Suprapubic skin (tissue), 4 donors: ENCODE data around the gene RECK.

Experiments used
- CTCF ChIP-seq, 2 donors: fragments of 200-600 bp in 1 of 2; fragments of 450-650 bp in 1 of 2; sonication (generic) in 1 of 2; IDR thresholded peaks; one replicate each; pipeline ENCODE4 v1.5.1; 2016 to 2019; ENCODE audit warnings: antibody characterized with exemption in 2 of 2, mild to moderate bottlenecking in 1 of 2, moderate library complexity in 1 of 2
- EP300 ChIP-seq: sonication (generic); formaldehyde crosslinking; IDR thresholded peaks from one replicate; pipeline ENCODE4 v1.6.1; 2017; ENCODE audit warnings: antibody characterized with exemption
- POLR2AphosphoS5 ChIP-seq, 3 donors: sonication (generic); formaldehyde crosslinking; IDR thresholded peaks; one replicate each; pipeline ENCODE4 v1.6.1; 2017; ENCODE audit warnings: antibody characterized with exemption in 3 of 3

GRCh38 chr9:36006549-36007315 is 30.0 kb upstream of the RECK start:
- TF ChIP-seq CTCF (IDR thresholded peaks at IDR 0.05) (no peak), POLR2AphosphoS5 (IDR thresholded peaks at IDR 0.05) (no peak), EP300 (no peak)
